Vagina (tissue), 2 donors: Measurements from ENCODE around the gene NADK2. TPM values are rescaled to one million over a fixed set of nuclear protein-coding genes. Genes with fewer than 3 reads are reported as not detected.

Source experiments
- DNase-seq, 2 donors: peaks; one replicate each; pipeline ENCODE4 v3.0.0-alpha.2; 2017; ENCODE audit errors: extremely low spot score in 2 of 2
- H3K27ac ChIP-seq: fragments of 200-600 bp; sonication (generic); one replicate; pipeline ENCODE4 v1.5.1; 2019
- H3K27me3 ChIP-seq: fragments of 200-600 bp; sonication (generic); one replicate; pipeline ENCODE4 v1.5.1; 2019
- H3K36me3 ChIP-seq, 2 donors: fragments of 200-600 bp; sonication (generic); one replicate each; pipeline ENCODE4 v1.5.1; 2017 to 2019
- H3K4me1 ChIP-seq: fragments of 200-600 bp; sonication (generic); one replicate; pipeline ENCODE4 v1.5.1; 2019
- H3K4me3 ChIP-seq, 2 donors: fragments of 200-600 bp; sonication (generic); 1 replicate in 1 of 2; 2 replicates in 1 of 2; pipeline ENCODE4 v1.5.1; 2016 to 2019
- H3K9me3 ChIP-seq: fragments of 200-600 bp; sonication (generic); one replicate; pipeline ENCODE4 v1.5.1; 2019
- CTCF ChIP-seq, 3 experiments: fragments of 450-650 bp in 2 of 3; fragments of 200-600 bp in 1 of 3; sonication (generic) in 1 of 3; IDR thresholded peaks; one replicate each; pipeline ENCODE4 v1.5.1; 2017 to 2019; ENCODE audit warnings: antibody characterized with exemption in 3 of 3, mild to moderate bottlenecking in 2 of 3, moderate library complexity in 2 of 3
- POLR2A ChIP-seq, 2 donors: fragments of 450-650 bp; IDR thresholded peaks; one replicate each; pipeline ENCODE4 v1.6.1; 2017; ENCODE audit warnings: antibody characterized with exemption in 2 of 2, mild to moderate bottlenecking in 2 of 2, moderate library complexity in 2 of 2
- POLR2AphosphoS5 ChIP-seq, 2 donors: sonication (generic); formaldehyde crosslinking; IDR thresholded peaks; one replicate each; pipeline ENCODE4 v1.9.0; 2017; ENCODE audit warnings: antibody characterized with exemption in 2 of 2, mild to moderate bottlenecking in 2 of 2, low read depth in 1 of 2; ENCODE audit not compliant: insufficient read depth in 1 of 2
- intact Hi-C: fragments of 100-400 bp; cut with DNase I; formaldehyde crosslinking; loops from one replicate; pipeline ENCODE4 v1.15.1; 2023
- total RNA-seq: library from RNA; depleted of rRNA; stranded (reverse); fragments of >200 nt; gene quantifications from one replicate; pipeline ENCODE4 v1.2.3, GENCODE V29; 2016

NADK2 gene
- total RNA-seq, 1 donor from 2014 or later: 9.6 TPM

GRCh38 chr5:36161361-36161760 lies 80.4 kb downstream of the NADK2 start:
- Histone ChIP-seq H3K36me3 (peaks cover 0 to 31% of the 10 kb centered on the region in 2 donors), H3K27me3 (no peaks in the 10 kb centered on the region), H3K9me3 (no peaks in the 10 kb centered on the region), H3K4me1 (peaks cover 6% of the 10 kb centered on the region), H3K27ac (no peak overlapping the region), H3K4me3 (no peak overlapping the region)
- TF ChIP-seq CTCF (IDR thresholded peaks at IDR 0.05) (no peak), POLR2AphosphoS5 (IDR thresholded peaks at IDR 0.05; ENCODE audit: insufficient read depth in 1 of 2, low read depth in 1 of 2) (no peak), POLR2A (IDR thresholded peaks at IDR 0.05) (no peak)
- intact Hi-C loops: no loop called here
- DNase-seq: no peak

GRCh38 chr5:36160617-36161016 lies 81.1 kb downstream of the NADK2 start:
- no peaks in the 10 kb centered on the region for H3K27me3 ChIP-seq
- intact Hi-C loops: no loop called here
- no peak overlapping the region for H3K27ac ChIP-seq
- no peak overlapping the region for H3K4me3 ChIP-seq
- peaks cover 0 to 29% of the 10 kb centered on the region in 2 donors for H3K36me3 ChIP-seq
- peaks cover 13% of the 10 kb centered on the region for H3K4me1 ChIP-seq
- TF ChIP-seq POLR2A (IDR thresholded peaks at IDR 0.05): no peak
- TF ChIP-seq POLR2AphosphoS5 (IDR thresholded peaks at IDR 0.05; ENCODE audit: insufficient read depth in 1 of 2, low read depth in 1 of 2): no peak
- no peak for TF ChIP-seq CTCF (IDR thresholded peaks at IDR 0.05)
- no peaks in the 10 kb centered on the region for H3K9me3 ChIP-seq
- DNase-seq: no peak

GRCh38 chr5:36158144-36158543 lies 83.6 kb downstream of the NADK2 start:
- no peak for DNase-seq
- Histone ChIP-seq H3K4me3 (no peak overlapping the region), H3K36me3 (peaks cover 0 to 17% of the 10 kb centered on the region in 2 donors), H3K4me1 (peaks cover 28% of the 10 kb centered on the region), H3K27me3 (no peaks in the 10 kb centered on the region), H3K9me3 (no peaks in the 10 kb centered on the region), H3K27ac (no peak overlapping the region)
- TF ChIP-seq POLR2AphosphoS5 (IDR thresholded peaks at IDR 0.05; ENCODE audit: insufficient read depth in 1 of 2, low read depth in 1 of 2) (no peak), CTCF (IDR thresholded peaks at IDR 0.05) (no peak), POLR2A (IDR thresholded peaks at IDR 0.05) (no peak)
- intact Hi-C loops: no loop called here

GRCh38 chr5:36156619-36157018 lies 85.1 kb downstream of the NADK2 start:
- Histone ChIP-seq H3K9me3 (no peaks in the 10 kb centered on the region), H3K4me3 (no peak overlapping the region), H3K36me3 (peaks cover 0 to 6% of the 10 kb centered on the region in 2 donors), H3K27ac (no peak overlapping the region), H3K4me1 (peaks cover 35% of the 10 kb centered on the region), H3K27me3 (no peaks in the 10 kb centered on the region)
- intact Hi-C loops: no loop called here
- TF ChIP-seq CTCF (IDR thresholded peaks at IDR 0.05): no peak
- no peak for TF ChIP-seq POLR2AphosphoS5 (IDR thresholded peaks at IDR 0.05; ENCODE audit: insufficient read depth in 1 of 2, low read depth in 1 of 2)
- DNase-seq: no peak

- peaks cover 36% of the 10 kb centered on the region for H3K4me1 ChIP-seq
- no peaks in the 10 kb centered on the region for H3K27me3 ChIP-seq
- DNase-seq: no peak
- H3K36me3 ChIP-seq: peaks cover 0 to 6% of the 10 kb centered on the region in 2 donors
- intact Hi-C loops: no loop called here
- no peaks in the 10 kb centered on the region for H3K9me3 ChIP-seq
- TF ChIP-seq POLR2AphosphoS5 (IDR thresholded peaks at IDR 0.05; ENCODE audit: insufficient read depth in 1 of 2, low read depth in 1 of 2) (no peak), CTCF (IDR thresholded peaks at IDR 0.05) (no peak), POLR2A (IDR thresholded peaks at IDR 0.05) (no peak)
- H3K27ac ChIP-seq: no peak overlapping the region
- H3K4me3 ChIP-seq: no peak overlapping the region
These were observed 85.6 kb downstream of the NADK2 start for GRCh38 chr5:36156121-36156601.
